ENCODE results near the gene KCTD7. TPM values are rescaled to one million over a fixed set of nuclear protein-coding genes. Genes with fewer than 3 reads are reported as not detected.
"Not testable (repeated sequence)": the region's sequence is repeated elsewhere in the genome, so short reads cannot be mapped to it uniquely, and the experiment has no call there.

The KCTD7 gene
- total and polyA plus RNA-seq, 10 of the 15 experiments (the other 5 are each of a cell fraction or from before 2014, with no cell fraction given): 1.6 to 18.0 (median 9.4) TPM

DNA sequence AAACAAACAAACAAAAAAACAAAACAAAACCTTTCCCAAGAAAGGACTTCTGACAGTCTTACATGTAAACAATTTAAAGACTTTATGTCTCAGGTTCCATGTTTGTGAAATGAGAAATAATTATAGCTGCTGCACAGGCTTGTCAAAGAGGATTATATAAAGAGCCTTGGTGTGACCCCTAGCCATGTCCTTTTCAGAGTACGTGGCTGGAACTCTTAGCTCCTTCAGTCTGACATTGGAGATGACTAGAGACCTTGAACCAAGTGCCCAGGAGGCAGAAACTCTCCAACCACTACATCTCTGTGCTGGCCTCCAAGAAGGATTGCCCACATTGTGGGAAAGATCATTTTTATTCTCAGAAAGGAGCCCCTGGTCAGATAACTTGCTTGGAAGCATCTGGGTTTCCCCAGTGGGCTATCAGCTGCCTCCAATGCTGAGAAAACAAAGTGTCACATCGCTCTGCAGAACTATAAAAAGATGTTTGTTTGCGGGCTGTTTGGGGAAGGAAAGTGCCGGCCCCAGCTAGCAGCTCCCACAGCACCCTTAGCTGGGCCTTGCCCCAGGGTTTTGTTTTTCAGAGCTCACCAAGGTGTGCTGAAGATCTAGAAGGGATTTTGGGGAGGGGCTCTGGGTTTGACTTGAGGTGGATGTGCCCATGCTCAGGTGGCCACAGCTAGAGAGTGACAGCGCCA is 43.9 kb downstream of the KCTD7 start:
- POLR2A ChIA-PET; H3K4me2 ChIP-seq (ENCODE audit: control insufficient read depth, insufficient read depth); H3K27ac ChIP-seq (ENCODE audit: control insufficient read depth, insufficient read depth); DNase-seq (ENCODE audit: low read depth, low spot score); H3K4me3 ChIP-seq; intact Hi-C loops (cut with micrococcal nuclease; ENCODE audit: unreplicated experiment); BruUV-seq (replicated peaks); H3K4me1 ChIP-seq (ENCODE audit: control insufficient read depth, insufficient read depth, low read length); H3K79me2 ChIP-seq (ENCODE audit: control insufficient read depth, insufficient read depth, low read length); H2AFZ ChIP-seq (ENCODE audit: control insufficient read depth, low read depth, low read length); in situ Hi-C loops (cut with MboI); H3K36me3 ChIP-seq (ENCODE audit: control insufficient read depth in 2 of 2, insufficient read depth in 2 of 2, low read length in 1 of 2); H3K27me3 ChIP-seq (replicated peaks in 1 of 2; ENCODE audit: control insufficient read depth in 2 of 2, insufficient read depth in 2 of 2, low read length in 1 of 2); CTCF ChIA-PET; H3K9ac ChIP-seq (ENCODE audit: control insufficient read depth, insufficient read depth, low read length); H4K20me1 ChIP-seq (ENCODE audit: control insufficient read depth, insufficient read depth); H3K9me3 ChIP-seq (replicated peaks; ENCODE audit: control insufficient read depth, insufficient read depth, low read length): not testable (repeated sequence)
- 0% methylated on average over 3 of the region's 5 CpGs for WGBS (ENCODE audit: insufficient coverage, insufficient replicate concordance, low lambda C conversion rate, missing lambda C conversion rate)
- SMC1A ChIA-PET (ENCODE audit: uncharacterized antibody, unreplicated experiment): interaction anchor here (0.6 kb wide), 1 partner anchor 689 kb away, joined by 3 read pairs; no protein-coding TSS in a partner anchor
- ATAC-seq: peak; percentile 47; the same call in 2 of the 3 replicates
- RAD21 ChIA-PET (ENCODE audit: unreplicated experiment): interaction anchor here (0.7 kb wide), 1 partner anchor 172 kb away, joined by 3 read pairs; no protein-coding TSS in a partner anchor
- peak; percentile 41 for FAIRE-seq

DNA sequence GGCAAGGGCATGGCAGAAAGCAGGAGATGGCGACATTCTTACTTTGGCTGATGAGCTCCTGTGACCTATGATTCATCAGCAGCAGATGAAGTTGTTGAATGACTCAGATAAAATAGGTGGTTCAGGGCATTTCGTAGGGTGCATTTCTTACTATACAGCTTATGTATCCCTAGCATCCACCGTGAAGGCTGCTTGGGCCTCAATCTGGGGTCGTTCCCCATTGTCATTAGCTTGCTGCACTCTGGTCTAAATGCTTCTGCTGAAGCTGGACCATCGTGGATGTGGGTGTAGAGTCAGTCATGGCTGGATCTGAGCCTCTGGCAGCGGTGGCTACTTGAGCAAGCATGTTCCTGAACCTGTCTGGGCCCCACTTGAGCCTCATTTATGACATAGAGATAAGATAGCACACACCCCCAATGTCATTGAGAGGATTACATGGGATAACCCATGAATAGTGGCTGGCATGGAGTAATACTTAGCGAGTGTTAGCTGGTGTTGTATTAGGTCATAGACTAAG is 44.5 kb downstream of the KCTD7 start:
- H3K36me3 ChIP-seq (ENCODE audit: control insufficient read depth in 2 of 2, insufficient read depth in 2 of 2, low read length in 1 of 2); H3K4me2 ChIP-seq (ENCODE audit: control insufficient read depth, insufficient read depth); intact Hi-C loops (cut with micrococcal nuclease; ENCODE audit: unreplicated experiment); H2AFZ ChIP-seq (ENCODE audit: control insufficient read depth, low read depth, low read length); H3K79me2 ChIP-seq (ENCODE audit: control insufficient read depth, insufficient read depth, low read length); in situ Hi-C loops (cut with MboI); H4K20me1 ChIP-seq (ENCODE audit: control insufficient read depth, insufficient read depth); POLR2A ChIA-PET; CTCF ChIA-PET; H3K4me3 ChIP-seq; H3K4me1 ChIP-seq (ENCODE audit: control insufficient read depth, insufficient read depth, low read length); BruUV-seq (replicated peaks); H3K27ac ChIP-seq (ENCODE audit: control insufficient read depth, insufficient read depth); H3K27me3 ChIP-seq (replicated peaks in 1 of 2; ENCODE audit: control insufficient read depth in 2 of 2, insufficient read depth in 2 of 2, low read length in 1 of 2); H3K9ac ChIP-seq (ENCODE audit: control insufficient read depth, insufficient read depth, low read length); H3K9me3 ChIP-seq (replicated peaks; ENCODE audit: control insufficient read depth, insufficient read depth, low read length); DNase-seq (ENCODE audit: low read depth, low spot score): not testable (repeated sequence)
- RAD21 ChIA-PET (ENCODE audit: unreplicated experiment): interaction anchor here (0.7 kb wide), 1 partner anchor 172 kb away, joined by 3 read pairs; no protein-coding TSS in a partner anchor
- 22% methylated on average over 5 of the region's 7 CpGs for WGBS (ENCODE audit: insufficient coverage, insufficient replicate concordance, low lambda C conversion rate, missing lambda C conversion rate)
- ATAC-seq (peak; percentile 64), FAIRE-seq (peak; percentile 59)
- SMC1A ChIA-PET (ENCODE audit: uncharacterized antibody, unreplicated experiment): interaction anchor here (0.6 kb wide), 1 partner anchor 690 kb away, joined by 3 read pairs; no protein-coding TSS in a partner anchor
